GM23338 (cell line): ENCODE results near the gene TMEM214. TPM values are rescaled to one million over a fixed set of nuclear protein-coding genes. Genes with fewer than 3 reads are reported as not detected.

Experiments
- ATAC-seq: fragments of 200-7000 bp; cut with Tn5 transposase; 3 replicates; pipeline ENCODE4 v1.9.1; 2020
- DNase-seq: peaks from one replicate; pipeline ENCODE4 v3.0.0-alpha.2; 2015; ENCODE audit warnings: low spot score
- H2AFZ ChIP-seq: fragments of 200-600 bp; sonication (generic); 2 replicates; pipeline ENCODE4 v1.8.0; 2016; ENCODE audit warnings: antibody characterized with exemption, mild to moderate bottlenecking, moderate library complexity
- H3F3A ChIP-seq: fragments of 200-600 bp; sonication (generic); replicated peaks from 2 replicates; pipeline ENCODE4 v1.8.0; 2017; ENCODE audit warnings: antibody characterized with exemption, mixed run types, low read depth
- H3K27ac ChIP-seq: fragments of 200-600 bp; sonication (generic); 2 replicates; pipeline ENCODE4 v1.6.1; 2016; ENCODE audit warnings: low read depth
- H3K27me3 ChIP-seq: fragments of 200-600 bp; sonication (generic); 2 replicates; pipeline ENCODE4 v1.8.0; 2016; ENCODE audit warnings: mild to moderate bottlenecking, mixed run types, moderate library complexity; ENCODE audit not compliant: insufficient read depth
- H3K36me3 ChIP-seq: fragments of 200-600 bp; sonication (generic); 2 replicates; pipeline ENCODE4 v1.8.0; 2016; ENCODE audit warnings: mild to moderate bottlenecking; ENCODE audit not compliant: insufficient read depth
- H3K4me1 ChIP-seq: fragments of 200-600 bp; sonication (generic); 2 replicates; pipeline ENCODE4 v1.8.0; 2016; ENCODE audit warnings: mild to moderate bottlenecking, moderate library complexity; ENCODE audit not compliant: insufficient read depth
- H3K4me2 ChIP-seq: fragments of 200-600 bp; sonication (generic); 2 replicates; pipeline ENCODE4 v1.7.1; 2017; ENCODE audit warnings: mixed run types
- H3K4me3 ChIP-seq: fragments of 200-600 bp; sonication (generic); 2 replicates; pipeline ENCODE4 v1.6.1; 2016; ENCODE audit warnings: mixed run types
- H3K79me2 ChIP-seq: fragments of 200-600 bp; sonication (generic); replicated peaks from 2 replicates; pipeline ENCODE4 v1.8.0; 2017; ENCODE audit warnings: mild to moderate bottlenecking; ENCODE audit not compliant: insufficient read depth
- H3K9me2 ChIP-seq: fragments of 200-600 bp; sonication (generic); 2 replicates; pipeline ENCODE4 v1.8.0; 2017; ENCODE audit not compliant: insufficient read depth
- H4K20me1 ChIP-seq: fragments of 200-600 bp; sonication (generic); replicated peaks from 2 replicates; pipeline ENCODE4 v1.8.0; 2017; ENCODE audit warnings: mild to moderate bottlenecking; ENCODE audit not compliant: insufficient read depth
- H3K27ac Mint-ChIP-seq: 2 replicates; pipeline ENCODE4 v1.8.0; 2020; ENCODE audit warnings: inconsistent platforms, mild to moderate bottlenecking, moderate library complexity, mixed read lengths
- H3K27me3 Mint-ChIP-seq: 3 replicates; pipeline ENCODE4 v1.8.0; 2022; ENCODE audit warnings: low read depth, mild to moderate bottlenecking, moderate library complexity, mixed read lengths, inconsistent platforms; ENCODE audit not compliant: insufficient read depth, poor library complexity
- H3K36me3 Mint-ChIP-seq: 3 replicates; pipeline ENCODE4 v1.8.0; 2021; ENCODE audit warnings: low read depth, mild to moderate bottlenecking, inconsistent platforms, moderate library complexity, mixed read lengths
- H3K4me1 Mint-ChIP-seq: 3 replicates; pipeline ENCODE4 v1.8.0; 2020; ENCODE audit warnings: mild to moderate bottlenecking, inconsistent platforms, mixed read lengths
- H3K4me3 Mint-ChIP-seq: 3 replicates; pipeline ENCODE4 v1.8.0; 2021; ENCODE audit warnings: moderate library complexity, mild to moderate bottlenecking, inconsistent platforms, mixed read lengths
- H3K9me3 Mint-ChIP-seq: 3 replicates; pipeline ENCODE4 v1.8.0; 2020; ENCODE audit warnings: moderate library complexity, mild to moderate bottlenecking, inconsistent platforms, mixed read lengths
- CREB1 ChIP-seq: fragments of 250-450 bp; sonication (Bioruptor Pico); IDR thresholded peaks from 2 replicates; pipeline ENCODE4 v1.5.0; 2020; ENCODE audit warnings: low read depth, mild to moderate bottlenecking, moderate library complexity
- EZH2 ChIP-seq: fragments of 200-600 bp; sonication (generic); IDR thresholded peaks from one replicate; pipeline ENCODE4 v1.8.0; 2017; ENCODE audit warnings: antibody characterized with exemption, mild to moderate bottlenecking, low read depth; ENCODE audit not compliant: unreplicated experiment
- EZH2phosphoT487 ChIP-seq: fragments of 200-600 bp; sonication (generic); IDR thresholded peaks from one replicate; pipeline ENCODE4 v1.8.1; 2018; ENCODE audit warnings: antibody characterized with exemption; ENCODE audit not compliant: unreplicated experiment
- JUNB ChIP-seq: IDR thresholded peaks from one replicate; pipeline ENCODE4 v1.6.1; 2016; ENCODE audit warnings: antibody characterized with exemption; ENCODE audit not compliant: unreplicated experiment
- NANOG ChIP-seq: IDR thresholded peaks from 2 replicates; pipeline ENCODE4 v1.6.1; 2016; ENCODE audit warnings: antibody characterized with exemption, borderline replicate concordance
- POLR2AphosphoS5 ChIP-seq: IDR thresholded peaks from 2 replicates; pipeline ENCODE4 v1.6.1; 2016; ENCODE audit warnings: antibody characterized with exemption, low read depth
- STAT1 ChIP-seq: IDR thresholded peaks from one replicate; pipeline ENCODE4 v1.6.1; 2016; ENCODE audit warnings: antibody characterized with exemption; ENCODE audit not compliant: unreplicated experiment
- ZNF114 ChIP-seq: fragments of 250-450 bp; sonication (Bioruptor Pico); IDR thresholded peaks from 2 replicates; pipeline ENCODE4 v1.5.0; 2020; ENCODE audit warnings: mild to moderate bottlenecking, moderate library complexity
- ZNF331 ChIP-seq: fragments of 250-450 bp; sonication (Bioruptor Pico); IDR thresholded peaks from 2 replicates; pipeline ENCODE4 v1.5.0; 2020; ENCODE audit warnings: low read depth, mild to moderate bottlenecking, moderate library complexity
- ZNF462 ChIP-seq: fragments of 250-450 bp; sonication (Bioruptor Pico); IDR thresholded peaks from 2 replicates; pipeline ENCODE4 v1.5.0; 2020; ENCODE audit warnings: mild to moderate bottlenecking, moderate library complexity
- polyA plus RNA-seq: library from polyadenylated mRNA; unstranded; fragments of >200 nt; fragmentation: Nextera tagmentation; extraction: Ambion mirVana; gene quantifications from 2 replicates; pipeline ENCODE4 v1.2.1, GENCODE V29; 2016
- total RNA-seq: library from RNA; depleted of rRNA; stranded (reverse); fragments of >200 nt; shearing (Covaris generic); gene quantifications from 2 replicates; pipeline ENCODE4 v1.2.3, GENCODE V29; 2014
- TF ChIP-seq, protein P1 (sequence below), 2 experiments: fragments of 200-600 bp in 1 of 2; sonication (generic) in 1 of 2; conservative IDR thresholded peaks; 2 replicates each; pipeline versions ENCODE4 v1.5.1 to v1.6.1; 2016 to 2017; ENCODE audit warnings: antibody characterized with exemption in 2 of 2, low read depth in 2 of 2, mild to moderate bottlenecking in 2 of 2, moderate library complexity in 1 of 2
- TF ChIP-seq, protein P2 (sequence below): IDR thresholded peaks from 2 replicates; pipeline ENCODE4 v1.6.1; 2016; ENCODE audit warnings: antibody characterized with exemption
- TF ChIP-seq, protein P3 (sequence below): IDR thresholded peaks from one replicate; pipeline ENCODE4 v1.6.1; 2018; ENCODE audit warnings: antibody characterized with exemption; ENCODE audit not compliant: unreplicated experiment

The TMEM214 gene
- total and polyA plus RNA-seq, 2 experiments from 2014 or later, result 18.4 to 36.5 TPM

DNA sequence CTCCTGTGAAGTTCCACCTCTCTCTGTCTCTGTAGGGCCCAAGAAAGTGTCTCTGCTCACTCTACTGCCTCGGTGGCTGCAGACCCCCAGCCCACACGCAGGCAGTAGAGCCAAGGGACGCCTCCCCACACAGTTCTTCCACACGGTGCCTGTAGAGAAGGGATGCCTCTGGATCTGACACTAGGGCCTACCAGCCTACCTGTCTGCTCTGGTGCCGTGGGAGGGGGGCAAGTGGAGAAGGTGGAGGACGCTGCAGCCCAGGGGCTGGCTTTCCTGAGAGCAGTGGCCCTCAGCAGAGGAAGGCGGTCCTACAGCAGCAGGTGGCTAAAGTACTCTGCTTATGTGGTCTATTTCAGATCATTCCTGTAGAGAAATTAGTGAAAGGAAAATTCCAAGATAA lies 9.0 kb upstream of the TMEM214 start:
- no peak overlapping the region; the same call in 1 of the 2 replicates for H3K27ac Mint-ChIP-seq

More for the DNA sequence above, 9.0 kb upstream of the TMEM214 start:
- Histone ChIP-seq H3K9me2 (no peaks in the 10 kb centered on the region), H3K27me3 (no peaks in the 10 kb centered on the region), H2AFZ (no peak overlapping the region), H3F3A (no peaks in the 10 kb centered on the region), H3K4me1 (no peaks in the 10 kb centered on the region; the same call in 1 of the 2 replicates), H3K4me2 (no peak overlapping the region), H3K4me3 (no peak overlapping the region), H3K27ac (no peak overlapping the region), H4K20me1 (no peaks in the 10 kb centered on the region; the same call in 1 of the 2 replicates), H3K79me2 (no peaks in the 10 kb centered on the region), H3K36me3 (no peaks in the 10 kb centered on the region)
- ATAC-seq (no peak), DNase-seq (no peak)
- Mint-ChIP-seq H3K9me3 (no peaks in the 10 kb centered on the region), H3K27me3 (peaks cover 5% of the 10 kb centered on the region), H3K4me3 (no peak overlapping the region), H3K4me1 (peaks cover 16% of the 10 kb centered on the region), H3K36me3 (peaks cover 4% of the 10 kb centered on the region; the same call in 2 of the 3 replicates)
- no peak for TF ChIP-seq POLR2AphosphoS5
- TF ChIP-seq JUNB, result no peak
- TF ChIP-seq, protein P1, sequence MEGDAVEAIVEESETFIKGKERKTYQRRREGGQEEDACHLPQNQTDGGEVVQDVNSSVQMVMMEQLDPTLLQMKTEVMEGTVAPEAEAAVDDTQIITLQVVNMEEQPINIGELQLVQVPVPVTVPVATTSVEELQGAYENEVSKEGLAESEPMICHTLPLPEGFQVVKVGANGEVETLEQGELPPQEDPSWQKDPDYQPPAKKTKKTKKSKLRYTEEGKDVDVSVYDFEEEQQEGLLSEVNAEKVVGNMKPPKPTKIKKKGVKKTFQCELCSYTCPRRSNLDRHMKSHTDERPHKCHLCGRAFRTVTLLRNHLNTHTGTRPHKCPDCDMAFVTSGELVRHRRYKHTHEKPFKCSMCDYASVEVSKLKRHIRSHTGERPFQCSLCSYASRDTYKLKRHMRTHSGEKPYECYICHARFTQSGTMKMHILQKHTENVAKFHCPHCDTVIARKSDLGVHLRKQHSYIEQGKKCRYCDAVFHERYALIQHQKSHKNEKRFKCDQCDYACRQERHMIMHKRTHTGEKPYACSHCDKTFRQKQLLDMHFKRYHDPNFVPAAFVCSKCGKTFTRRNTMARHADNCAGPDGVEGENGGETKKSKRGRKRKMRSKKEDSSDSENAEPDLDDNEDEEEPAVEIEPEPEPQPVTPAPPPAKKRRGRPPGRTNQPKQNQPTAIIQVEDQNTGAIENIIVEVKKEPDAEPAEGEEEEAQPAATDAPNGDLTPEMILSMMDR (conservative IDR thresholded peaks at IDR 0.05; ENCODE audit: low read depth in 2 of 2), result no peak
- no peak for TF ChIP-seq CREB1 (CRISPR knock-in tag)
- TF ChIP-seq ZNF331 (CRISPR knock-in tag), result no peak
- no peak for TF ChIP-seq EZH2
- TF ChIP-seq, protein P2, sequence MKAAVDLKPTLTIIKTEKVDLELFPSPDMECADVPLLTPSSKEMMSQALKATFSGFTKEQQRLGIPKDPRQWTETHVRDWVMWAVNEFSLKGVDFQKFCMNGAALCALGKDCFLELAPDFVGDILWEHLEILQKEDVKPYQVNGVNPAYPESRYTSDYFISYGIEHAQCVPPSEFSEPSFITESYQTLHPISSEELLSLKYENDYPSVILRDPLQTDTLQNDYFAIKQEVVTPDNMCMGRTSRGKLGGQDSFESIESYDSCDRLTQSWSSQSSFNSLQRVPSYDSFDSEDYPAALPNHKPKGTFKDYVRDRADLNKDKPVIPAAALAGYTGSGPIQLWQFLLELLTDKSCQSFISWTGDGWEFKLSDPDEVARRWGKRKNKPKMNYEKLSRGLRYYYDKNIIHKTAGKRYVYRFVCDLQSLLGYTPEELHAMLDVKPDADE, result no peak
- TF ChIP-seq EZH2phosphoT487, result no peak
- TF ChIP-seq, protein P3, sequence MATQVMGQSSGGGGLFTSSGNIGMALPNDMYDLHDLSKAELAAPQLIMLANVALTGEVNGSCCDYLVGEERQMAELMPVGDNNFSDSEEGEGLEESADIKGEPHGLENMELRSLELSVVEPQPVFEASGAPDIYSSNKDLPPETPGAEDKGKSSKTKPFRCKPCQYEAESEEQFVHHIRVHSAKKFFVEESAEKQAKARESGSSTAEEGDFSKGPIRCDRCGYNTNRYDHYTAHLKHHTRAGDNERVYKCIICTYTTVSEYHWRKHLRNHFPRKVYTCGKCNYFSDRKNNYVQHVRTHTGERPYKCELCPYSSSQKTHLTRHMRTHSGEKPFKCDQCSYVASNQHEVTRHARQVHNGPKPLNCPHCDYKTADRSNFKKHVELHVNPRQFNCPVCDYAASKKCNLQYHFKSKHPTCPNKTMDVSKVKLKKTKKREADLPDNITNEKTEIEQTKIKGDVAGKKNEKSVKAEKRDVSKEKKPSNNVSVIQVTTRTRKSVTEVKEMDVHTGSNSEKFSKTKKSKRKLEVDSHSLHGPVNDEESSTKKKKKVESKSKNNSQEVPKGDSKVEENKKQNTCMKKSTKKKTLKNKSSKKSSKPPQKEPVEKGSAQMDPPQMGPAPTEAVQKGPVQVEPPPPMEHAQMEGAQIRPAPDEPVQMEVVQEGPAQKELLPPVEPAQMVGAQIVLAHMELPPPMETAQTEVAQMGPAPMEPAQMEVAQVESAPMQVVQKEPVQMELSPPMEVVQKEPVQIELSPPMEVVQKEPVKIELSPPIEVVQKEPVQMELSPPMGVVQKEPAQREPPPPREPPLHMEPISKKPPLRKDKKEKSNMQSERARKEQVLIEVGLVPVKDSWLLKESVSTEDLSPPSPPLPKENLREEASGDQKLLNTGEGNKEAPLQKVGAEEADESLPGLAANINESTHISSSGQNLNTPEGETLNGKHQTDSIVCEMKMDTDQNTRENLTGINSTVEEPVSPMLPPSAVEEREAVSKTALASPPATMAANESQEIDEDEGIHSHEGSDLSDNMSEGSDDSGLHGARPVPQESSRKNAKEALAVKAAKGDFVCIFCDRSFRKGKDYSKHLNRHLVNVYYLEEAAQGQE, result no peak
- no peak for TF ChIP-seq STAT1
- no peak for TF ChIP-seq NANOG
- TF ChIP-seq ZNF462 (CRISPR knock-in tag), result no peak
- no peak for TF ChIP-seq ZNF114 (CRISPR knock-in tag)
